ENCODE data around the gene PNCK. TPM values are rescaled to one million over a fixed set of nuclear protein-coding genes. Genes with fewer than 3 reads are reported as not detected.

The PNCK gene
- polyA plus RNA-seq, 3 donors: not detected

DNA sequence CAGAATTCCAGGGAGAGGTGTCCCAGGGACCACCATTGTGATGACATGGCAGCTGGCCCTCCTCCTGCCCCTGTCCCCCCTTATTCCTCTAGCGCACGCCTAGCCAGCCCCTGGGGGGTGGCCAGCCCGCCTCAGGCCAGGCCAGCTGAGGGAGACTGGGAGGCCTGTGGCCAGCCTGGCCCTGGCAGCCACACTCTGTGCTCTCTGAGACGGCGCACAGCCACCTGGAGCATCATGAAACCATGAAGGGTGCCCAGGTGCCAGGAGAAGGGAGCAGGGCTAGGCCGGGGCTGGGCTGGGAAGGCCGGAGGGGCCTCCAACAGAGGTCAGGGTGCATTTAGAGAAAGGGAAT lies 41.0 kb downstream of the PNCK start:
- DNase-seq: no peak
- no peaks in the 10 kb centered on the region for H3K79me2 ChIP-seq (ENCODE audit: insufficient read depth, low read length)
- no peaks in the 10 kb centered on the region for H3K4me1 Mint-ChIP-seq
- intact Hi-C loops (cut with micrococcal nuclease): no loop called here
- H3K27ac Mint-ChIP-seq: no peak overlapping the region
- H3K4me3 Mint-ChIP-seq: no peak overlapping the region
- H3K36me3 ChIP-seq (replicated peaks in 1 of 2; ENCODE audit: control insufficient read depth in 1 of 2, insufficient read depth in 2 of 2, low read length in 2 of 2): no peaks in the 10 kb centered on the region
- no peak overlapping the region for H3K4me2 ChIP-seq (replicated peaks; ENCODE audit: extremely low read depth, low read length, poor library complexity, severe bottlenecking)
- H3K9me3 Mint-ChIP-seq: peaks cover 0 to 21% (median 8%) of the 10 kb centered on the region in 7 donors
- H3K4me3 ChIP-seq (replicated peaks in 1 of 3; ENCODE audit: low read depth in 2 of 3, low read length in 3 of 3): no peak overlapping the region
- no peaks in the 10 kb centered on the region for H4K20me1 ChIP-seq (ENCODE audit: insufficient read depth, low read length)
- H3K27ac ChIP-seq (ENCODE audit: low read depth in 1 of 2, low read length in 2 of 2): no peak overlapping the region
- no peaks in the 10 kb centered on the region for H3K27me3 ChIP-seq (ENCODE audit: control insufficient read depth in 2 of 2, insufficient read depth in 2 of 2, low read length in 2 of 2)
- H3K4me1 ChIP-seq (ENCODE audit: control insufficient read depth in 1 of 2, insufficient read depth in 2 of 2, low read length in 2 of 2): no peaks in the 10 kb centered on the region
- WGBS (ENCODE audit: insufficient coverage): 95% methylated on average over 4 of the region's 7 CpGs
- H3K9me3 ChIP-seq (replicated peaks in 1 of 2; ENCODE audit: control insufficient read depth in 1 of 2, insufficient read depth in 1 of 2, low read length in 2 of 2): peaks cover 0 to 14% of the 10 kb centered on the region in 2 donors
- H3K36me3 Mint-ChIP-seq: no peaks in the 10 kb centered on the region
- TF ChIP-seq, protein P1, sequence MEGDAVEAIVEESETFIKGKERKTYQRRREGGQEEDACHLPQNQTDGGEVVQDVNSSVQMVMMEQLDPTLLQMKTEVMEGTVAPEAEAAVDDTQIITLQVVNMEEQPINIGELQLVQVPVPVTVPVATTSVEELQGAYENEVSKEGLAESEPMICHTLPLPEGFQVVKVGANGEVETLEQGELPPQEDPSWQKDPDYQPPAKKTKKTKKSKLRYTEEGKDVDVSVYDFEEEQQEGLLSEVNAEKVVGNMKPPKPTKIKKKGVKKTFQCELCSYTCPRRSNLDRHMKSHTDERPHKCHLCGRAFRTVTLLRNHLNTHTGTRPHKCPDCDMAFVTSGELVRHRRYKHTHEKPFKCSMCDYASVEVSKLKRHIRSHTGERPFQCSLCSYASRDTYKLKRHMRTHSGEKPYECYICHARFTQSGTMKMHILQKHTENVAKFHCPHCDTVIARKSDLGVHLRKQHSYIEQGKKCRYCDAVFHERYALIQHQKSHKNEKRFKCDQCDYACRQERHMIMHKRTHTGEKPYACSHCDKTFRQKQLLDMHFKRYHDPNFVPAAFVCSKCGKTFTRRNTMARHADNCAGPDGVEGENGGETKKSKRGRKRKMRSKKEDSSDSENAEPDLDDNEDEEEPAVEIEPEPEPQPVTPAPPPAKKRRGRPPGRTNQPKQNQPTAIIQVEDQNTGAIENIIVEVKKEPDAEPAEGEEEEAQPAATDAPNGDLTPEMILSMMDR (IDR thresholded peaks at IDR 0.05): no peak
- no peak overlapping the region for H3K9ac ChIP-seq (ENCODE audit: insufficient read depth, low read length, poor library complexity, severe bottlenecking)
- peaks cover 2 to 10% (median 7%) of the 10 kb centered on the region in 3 donors for H3K27me3 Mint-ChIP-seq (ENCODE audit: low read depth in 3 of 3)
- no peak overlapping the region for H2AFZ ChIP-seq (ENCODE audit: insufficient read depth, low read depth, low read length, poor library complexity, severe bottlenecking)

DNA sequence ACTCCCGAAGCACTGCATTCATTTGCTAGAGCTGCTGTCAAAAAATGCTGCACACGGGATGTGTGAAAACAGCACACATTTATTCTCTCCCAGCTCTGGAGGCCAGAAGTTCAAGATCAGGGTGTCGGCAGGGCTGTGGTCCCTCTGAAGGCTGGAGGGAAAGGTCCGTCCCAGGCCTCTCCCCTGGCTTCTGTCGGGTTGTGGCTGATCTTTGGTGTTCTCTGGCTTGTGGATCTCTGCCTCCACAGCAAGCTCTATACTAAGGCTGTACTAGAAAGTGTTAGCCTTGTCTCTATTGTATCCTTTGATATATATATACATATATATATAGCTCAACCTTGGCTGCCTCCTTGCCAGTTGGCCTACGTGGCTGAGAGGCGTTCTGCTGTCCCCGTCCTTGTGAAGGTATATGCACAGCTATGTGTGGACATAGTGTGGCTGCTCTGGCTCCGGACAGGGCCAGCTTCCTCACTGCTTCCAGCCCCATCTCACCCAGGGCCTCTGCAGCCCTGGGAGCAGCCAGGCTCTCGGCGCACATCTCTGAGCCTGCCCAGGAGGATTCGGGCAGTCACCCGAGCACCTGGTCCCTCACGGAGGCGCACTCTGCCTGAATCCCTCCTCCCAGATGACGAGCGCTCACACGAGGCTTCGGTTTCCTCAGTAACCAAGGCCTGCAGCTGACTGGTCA lies 41.6 kb downstream of the PNCK start:
- DNase-seq: no peak
- Mint-ChIP-seq H3K36me3 (no peaks in the 10 kb centered on the region), H3K9me3 (peaks cover 0 to 21% (median 9%) of the 10 kb centered on the region in 7 donors), H3K4me3 (no peak overlapping the region), H3K4me1 (no peaks in the 10 kb centered on the region), H3K27ac (peak overlapping the region in 1 of 7 donors; percentile 19), H3K27me3 (ENCODE audit: low read depth in 3 of 3) (peaks cover 2 to 8% (median 7%) of the 10 kb centered on the region in 3 donors)
- Histone ChIP-seq H3K4me1 (ENCODE audit: control insufficient read depth in 1 of 2, insufficient read depth in 2 of 2, low read length in 2 of 2) (no peaks in the 10 kb centered on the region), H4K20me1 (ENCODE audit: insufficient read depth, low read length) (no peaks in the 10 kb centered on the region), H3K9me3 (replicated peaks in 1 of 2; ENCODE audit: control insufficient read depth in 1 of 2, insufficient read depth in 1 of 2, low read length in 2 of 2) (peaks cover 0 to 14% of the 10 kb centered on the region in 2 donors), H3K27me3 (ENCODE audit: control insufficient read depth in 2 of 2, insufficient read depth in 2 of 2, low read length in 2 of 2) (no peaks in the 10 kb centered on the region), H3K9ac (ENCODE audit: insufficient read depth, low read length, poor library complexity, severe bottlenecking) (no peak overlapping the region), H3K4me2 (replicated peaks; ENCODE audit: extremely low read depth, low read length, poor library complexity, severe bottlenecking) (no peak overlapping the region), H2AFZ (ENCODE audit: insufficient read depth, low read depth, low read length, poor library complexity, severe bottlenecking) (no peak overlapping the region), H3K79me2 (ENCODE audit: insufficient read depth, low read length) (no peaks in the 10 kb centered on the region), H3K27ac (ENCODE audit: low read depth in 1 of 2, low read length in 2 of 2) (no peak overlapping the region), H3K4me3 (replicated peaks in 1 of 3; ENCODE audit: low read depth in 2 of 3, low read length in 3 of 3) (no peak overlapping the region), H3K36me3 (replicated peaks in 1 of 2; ENCODE audit: control insufficient read depth in 1 of 2, insufficient read depth in 2 of 2, low read length in 2 of 2) (no peaks in the 10 kb centered on the region)
- intact Hi-C loops (cut with micrococcal nuclease): no loop called here
- WGBS (ENCODE audit: insufficient coverage): 85% methylated on average over 4 of the region's 19 CpGs
- TF ChIP-seq, protein P1 (IDR thresholded peaks at IDR 0.05): no peak
